Measurements from ENCODE around the gene KCNN1.

Gene KCNN1

GRCh38 chr19:18043676-18044075 lies 76.8 kb downstream of the KCNN1 start:
- Histone ChIP-seq H3K36me3 (ENCODE audit: control insufficient read depth, insufficient read depth, low read length) (no peaks in the 10 kb centered on the region), H3K27me3 (replicated peaks; ENCODE audit: control insufficient read depth, insufficient read depth, low read length) (no peaks in the 10 kb centered on the region; the same call in 1 of the 2 replicates), H3K4me3 (replicated peaks; ENCODE audit: low read depth, low read length) (no peak overlapping the region)
- DNase-seq (ENCODE audit: extremely low read depth, insufficient read length) = no peak
- TF ChIP-seq CTCF (IDR thresholded peaks at IDR 0.05; ENCODE audit: insufficient read depth, low read length, poor library complexity, severe bottlenecking) = no peak

- Histone ChIP-seq H3K36me3 (ENCODE audit: control insufficient read depth, insufficient read depth, low read length) (no peaks in the 10 kb centered on the region), H3K27me3 (replicated peaks; ENCODE audit: control insufficient read depth, insufficient read depth, low read length) (no peaks in the 10 kb centered on the region; the same call in 1 of the 2 replicates), H3K4me3 (replicated peaks; ENCODE audit: low read depth, low read length) (no peak overlapping the region)
- no peak for TF ChIP-seq CTCF (IDR thresholded peaks at IDR 0.05; ENCODE audit: insufficient read depth, low read length, poor library complexity, severe bottlenecking)
- peak; percentile 83 for DNase-seq (ENCODE audit: extremely low read depth, insufficient read length)
Observed at GRCh38 chr19:18044825-18045304, 78.0 kb downstream of the KCNN1 start.

GRCh38 chr19:18045307-18046050 lies 78.6 kb downstream of the KCNN1 start:
- Histone ChIP-seq H3K27me3 (replicated peaks; ENCODE audit: control insufficient read depth, insufficient read depth, low read length) (no peaks in the 10 kb centered on the region; the same call in 1 of the 2 replicates), H3K36me3 (ENCODE audit: control insufficient read depth, insufficient read depth, low read length) (no peaks in the 10 kb centered on the region), H3K4me3 (replicated peaks; ENCODE audit: low read depth, low read length) (no peak overlapping the region)
- no peak for TF ChIP-seq CTCF (IDR thresholded peaks at IDR 0.05; ENCODE audit: insufficient read depth, low read length, poor library complexity, severe bottlenecking)
- no peak for DNase-seq (ENCODE audit: extremely low read depth, insufficient read length)

GRCh38 chr19:18046059-18046718 lies 79.3 kb downstream of the KCNN1 start:
- no peak for DNase-seq (ENCODE audit: extremely low read depth, insufficient read length)
- no peaks in the 10 kb centered on the region; the same call in 1 of the 2 replicates for H3K27me3 ChIP-seq (replicated peaks; ENCODE audit: control insufficient read depth, insufficient read depth, low read length)
- TF ChIP-seq CTCF (IDR thresholded peaks at IDR 0.05; ENCODE audit: insufficient read depth, low read length, poor library complexity, severe bottlenecking) = no peak
- H3K4me3 ChIP-seq (replicated peaks; ENCODE audit: low read depth, low read length) = no peak overlapping the region
- H3K36me3 ChIP-seq (ENCODE audit: control insufficient read depth, insufficient read depth, low read length) = no peaks in the 10 kb centered on the region

DNA sequence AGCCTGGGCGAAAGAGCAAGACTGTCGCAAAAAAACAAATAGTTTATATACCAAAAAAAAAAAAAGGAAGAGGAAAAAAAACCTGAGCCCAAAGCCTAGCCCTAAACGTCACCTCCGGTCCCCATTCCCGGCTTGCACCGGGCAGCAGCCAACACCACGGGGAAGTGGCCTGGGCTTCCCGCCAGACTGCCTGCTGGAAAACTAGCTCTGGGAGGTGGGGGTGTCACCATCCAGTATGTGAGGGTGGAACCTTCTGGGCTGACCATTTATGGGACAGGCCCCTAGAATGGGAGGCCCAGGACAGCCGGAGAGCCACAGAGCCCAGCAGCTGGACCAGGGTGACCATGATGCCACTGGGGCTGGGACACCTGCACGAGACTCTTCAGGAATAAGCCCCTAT lies 82.5 kb downstream of the KCNN1 start:
- no peaks in the 10 kb centered on the region; the same call in 1 of the 2 replicates for H3K27me3 ChIP-seq (replicated peaks; ENCODE audit: control insufficient read depth, insufficient read depth, low read length)
- TF ChIP-seq CTCF (IDR thresholded peaks at IDR 0.05; ENCODE audit: insufficient read depth, low read length, poor library complexity, severe bottlenecking) = no peak
- DNase-seq (ENCODE audit: extremely low read depth, insufficient read length) = no peak
- H3K36me3 ChIP-seq (ENCODE audit: control insufficient read depth, insufficient read depth, low read length) = no peaks in the 10 kb centered on the region
- H3K4me3 ChIP-seq (replicated peaks; ENCODE audit: low read depth, low read length) = no peak overlapping the region

Measured in GM06990 (cell line).